Stomach (tissue), 4 donors: Measurements from ENCODE around the gene IQCM.

Source experiments
- CTCF ChIP-seq, 7 experiments: fragments of 450-650 bp in 4 of 7; fragments of 200-600 bp in 3 of 7; sonication (generic) in 3 of 7; IDR thresholded peaks; one replicate each; pipeline ENCODE4 v1.5.1; 2016 to 2019; ENCODE audit warnings: antibody characterized with exemption in 7 of 7, control low read depth in 2 of 7, mild to moderate bottlenecking in 1 of 7
- POLR2A ChIP-seq, 4 donors: fragments of 450-650 bp; IDR thresholded peaks; one replicate each; pipeline ENCODE4 v1.6.1; 2016; ENCODE audit warnings: antibody characterized with exemption in 4 of 4, control low read depth in 2 of 4, mild to moderate bottlenecking in 1 of 4, moderate library complexity in 1 of 4
- POLR2AphosphoS5 ChIP-seq, 3 donors: sonication (generic); formaldehyde crosslinking; IDR thresholded peaks; one replicate each; pipeline ENCODE4 v1.6.1; 2016; ENCODE audit warnings: antibody characterized with exemption in 3 of 3

GRCh38 chr4:149845743-149846142 is 30.1 kb upstream of the IQCM start:
- no peak for TF ChIP-seq CTCF (IDR thresholded peaks at IDR 0.05)
- no peak for TF ChIP-seq POLR2AphosphoS5 (IDR thresholded peaks at IDR 0.05)
- TF ChIP-seq POLR2A (IDR thresholded peaks at IDR 0.05): no peak
